WERI-Rb-1 (cell line): ENCODE measurements around the gene USHBP1.

Experiments used
- DNase-seq: peaks from one replicate; pipeline ENCODE4 v3.0.0-alpha.2; 2020
- H3K27ac ChIP-seq: fragments of 250-450 bp; sonication (Bioruptor Pico); 2 replicates; pipeline ENCODE4 v1.5.1; 2020; ENCODE audit warnings: mild to moderate bottlenecking, moderate library complexity
- H3K27me3 ChIP-seq: fragments of 250-450 bp; sonication (Bioruptor Pico); 2 replicates; pipeline ENCODE4 v1.5.1; 2021; ENCODE audit warnings: mild to moderate bottlenecking, low read depth, moderate library complexity; ENCODE audit not compliant: insufficient read depth, severe bottlenecking
- H3K36me3 ChIP-seq: fragments of 250-450 bp; sonication (Bioruptor Pico); 2 replicates; pipeline ENCODE4 v1.5.1; 2020; ENCODE audit warnings: mild to moderate bottlenecking, moderate library complexity
- H3K4me3 ChIP-seq: 2 replicates; pipeline ENCODE4 v1.5.1; 2011; ENCODE audit warnings: low read depth, mild to moderate bottlenecking, control low read depth, low read length
- H3K9me3 ChIP-seq: fragments of 250-450 bp; sonication (Bioruptor Pico); 2 replicates; pipeline ENCODE4 v1.5.1; 2021; ENCODE audit warnings: mild to moderate bottlenecking, moderate library complexity; ENCODE audit not compliant: severe bottlenecking
- CTCF ChIP-seq: IDR thresholded peaks from 2 replicates; pipeline ENCODE4 v1.5.1; 2011; ENCODE audit warnings: low read depth, mild to moderate bottlenecking, control low read depth, inconsistent platforms, low read length

USHBP1 gene

DNA sequence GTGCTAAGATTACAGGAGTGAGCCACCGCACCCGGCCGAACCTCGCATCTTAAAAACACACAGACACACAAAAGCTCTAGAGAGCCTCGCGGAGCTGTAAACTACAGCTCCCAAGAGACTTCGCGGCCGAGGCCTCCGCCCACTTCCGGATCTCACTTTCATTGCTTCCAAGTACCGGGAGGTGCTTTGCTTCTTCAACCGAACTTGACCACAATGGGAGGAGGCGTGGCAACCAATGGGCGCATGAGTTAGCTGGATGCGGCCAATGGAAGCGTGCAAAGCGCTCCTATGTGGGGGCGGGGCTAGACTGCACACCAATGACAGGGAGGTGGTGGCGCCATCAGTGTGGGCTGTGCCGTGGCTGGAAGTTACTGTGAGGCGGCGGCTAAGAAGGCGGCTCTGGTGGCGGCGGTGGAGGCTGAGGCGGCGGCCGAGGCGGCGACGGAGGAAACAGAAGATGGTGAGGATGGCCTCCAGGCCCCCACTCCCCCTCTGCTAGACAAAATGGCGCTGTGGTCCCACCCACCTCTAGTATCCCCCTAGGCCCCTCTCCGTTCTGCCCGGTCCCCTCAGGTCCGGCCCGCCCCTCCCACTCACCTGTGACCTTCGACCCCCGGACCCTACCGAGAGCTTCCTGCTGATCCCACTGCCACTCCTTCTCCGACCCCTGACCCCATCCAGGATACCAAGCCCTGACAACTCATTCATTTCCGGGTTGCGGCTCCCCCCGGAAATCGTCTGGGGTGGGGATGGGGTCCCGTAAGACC lies 44.8 kb upstream of the USHBP1 start, which contains the start of gene DDA1:
Gene DDA1, plus strand, starts transcription at position 366 of the 767 bp plus-strand sequence. Its CDS starts 92 bp downstream, at position 458.
- no peak for TF ChIP-seq CTCF
- H3K27me3 ChIP-seq, result no peaks in the 10 kb centered on the region
- peak within 1 kb of the TSS; percentile 97 for H3K4me3 ChIP-seq
- peak; percentile 100 for DNase-seq
- peak within 1 kb of the TSS; percentile 78 for H3K27ac ChIP-seq
- H3K9me3 ChIP-seq, result no peaks in the 10 kb centered on the region
- peaks cover 13% of the 10 kb centered on the region for H3K36me3 ChIP-seq

DNA sequence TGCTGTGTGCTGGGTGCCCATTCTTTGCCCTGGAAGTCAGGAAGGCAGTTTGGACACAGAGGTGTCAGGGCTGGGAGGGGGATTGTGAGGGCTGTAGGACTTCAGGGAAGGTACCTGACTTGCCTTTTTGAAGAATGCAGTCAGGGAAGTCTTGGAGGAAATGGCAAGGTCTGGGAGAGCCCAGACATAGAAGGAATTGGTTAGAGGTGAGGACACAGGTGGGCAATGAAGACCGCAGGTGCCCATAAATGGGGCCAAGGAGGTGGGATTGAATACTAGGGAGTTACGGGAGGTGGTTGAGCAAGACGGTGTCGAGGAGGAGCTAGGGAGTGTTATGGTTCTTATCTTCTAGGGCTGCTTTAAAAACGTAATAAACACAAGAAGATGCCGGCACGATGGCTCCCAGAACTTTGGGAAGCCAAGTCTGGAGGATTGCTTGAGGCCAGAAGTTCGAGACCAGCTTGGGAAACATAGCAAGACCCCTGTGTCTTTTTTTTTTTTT lies 43.4 kb upstream of the USHBP1 start:
- H3K4me3 ChIP-seq, result no peak overlapping the region
- TF ChIP-seq CTCF, result no peak

DNA sequence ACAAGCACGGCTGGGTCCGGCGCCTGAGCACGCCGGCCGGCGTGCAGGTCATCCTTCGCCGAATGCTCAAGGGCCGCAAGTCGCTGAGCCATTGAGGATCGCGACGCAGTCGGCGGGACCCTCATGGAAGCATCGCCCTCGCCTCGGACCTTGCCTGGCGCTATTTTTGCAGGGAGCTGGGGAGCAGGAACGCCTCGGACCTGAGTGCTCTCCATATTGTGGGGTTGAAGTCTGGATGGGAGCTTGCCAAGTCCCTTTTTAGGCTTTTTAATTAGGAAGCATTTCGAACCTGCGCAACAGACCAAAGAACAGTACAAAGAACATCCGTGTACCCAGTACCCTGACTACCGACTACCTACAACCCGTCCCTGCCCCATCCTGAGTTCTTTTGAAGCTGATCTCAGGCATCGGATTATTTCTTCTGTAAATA lies 41.8 kb upstream of the USHBP1 start:
- DNase-seq, result no peak
- Histone ChIP-seq H3K27ac (peak overlapping the region; percentile 91), H3K36me3 (no peaks in the 10 kb centered on the region; the same call in none of the 2 replicates), H3K9me3 (no peaks in the 10 kb centered on the region), H3K27me3 (no peaks in the 10 kb centered on the region), H3K4me3 (peak overlapping the region; percentile 85)
- no peak for TF ChIP-seq CTCF

More for the DNA sequence above, 43.4 kb upstream of the USHBP1 start:
- Histone ChIP-seq H3K27me3 (no peaks in the 10 kb centered on the region), H3K27ac (no peak overlapping the region), H3K36me3 (peaks cover 7% of the 10 kb centered on the region), H3K9me3 (no peaks in the 10 kb centered on the region)
- DNase-seq, result no peak

DNA sequence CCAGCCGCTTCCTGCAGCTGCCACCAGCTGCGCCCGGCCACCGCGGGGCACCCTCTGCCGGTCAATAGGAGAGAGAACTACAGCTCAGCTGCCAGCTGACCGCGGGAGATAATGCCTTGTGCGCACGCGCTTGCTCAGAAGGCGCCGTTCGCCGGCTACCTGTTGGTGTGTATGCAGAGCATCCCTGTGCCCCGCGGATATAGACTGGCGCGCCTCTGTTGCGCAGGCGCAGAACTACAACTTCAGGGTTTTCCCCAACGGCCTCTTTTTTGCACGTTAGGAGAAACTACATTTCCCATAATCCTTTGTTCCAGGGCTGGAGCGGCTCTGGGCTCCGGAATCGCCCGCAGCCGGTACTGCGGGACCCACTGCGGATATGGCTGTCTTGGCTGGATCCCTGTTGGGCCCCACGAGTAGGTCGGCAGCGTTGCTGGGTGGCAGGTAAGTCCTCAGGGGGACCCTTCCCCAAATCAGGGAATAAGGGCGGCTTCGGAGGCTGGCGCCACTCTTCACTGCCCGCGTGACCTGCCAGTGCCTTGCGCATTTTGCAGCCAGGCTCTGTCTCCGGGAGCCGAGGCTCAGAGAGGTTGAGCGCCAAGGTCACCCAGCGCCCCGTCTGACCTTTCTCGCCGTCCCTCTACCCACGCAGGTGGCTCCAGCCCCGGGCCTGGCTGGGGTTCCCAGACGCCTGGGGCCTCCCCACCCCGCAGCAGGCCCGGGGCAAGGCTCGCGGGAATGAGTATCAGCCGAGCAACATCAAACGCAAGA lies 41.2 kb upstream of the USHBP1 start, which contains the start of gene MRPL34:
Gene MRPL34, plus strand, starts transcription at position 356 of the 768 bp plus-strand sequence. Its CDS starts 21 bp downstream, at position 377.
- Histone ChIP-seq H3K27ac (peak within 1 kb of the TSS; percentile 91), H3K4me3 (peak within 1 kb of the TSS; percentile 85), H3K36me3 (peaks cover 4% of the 10 kb centered on the region), H3K27me3 (no peaks in the 10 kb centered on the region), H3K9me3 (no peaks in the 10 kb centered on the region)
- peak; percentile 87 for TF ChIP-seq CTCF
- peak; percentile 99 for DNase-seq

- TF ChIP-seq CTCF, result no peak
- H3K27ac ChIP-seq, result peak overlapping the region; percentile 42; the same call in 1 of the 2 replicates
- peaks cover 9% of the 10 kb centered on the region for H3K36me3 ChIP-seq
- no peaks in the 10 kb centered on the region for H3K27me3 ChIP-seq
- no peak overlapping the region for H3K4me3 ChIP-seq
- H3K9me3 ChIP-seq, result no peaks in the 10 kb centered on the region
- no peak for DNase-seq
These were observed 40.6 kb upstream of the USHBP1 start for GRCh38 chr19:17305216-17305516.
